GM12892 (cell line): ENCODE data around the gene SLC25A13.
A peak's percentile ranks its signal among the peaks of the same experiment; 100 is the strongest.

Experiments used
- DNase-seq: peaks from one replicate; pipeline ENCODE4 v3.0.0; 2011; ENCODE audit not compliant: insufficient read length
- FAIRE-seq: peaks from 2 replicates; lab custom pipeline; 2011; peaks lifted over from hg19 to GRCh38; lab: Jason Lieb, UNC
- POLR2A ChIP-seq: IDR thresholded peaks from 2 replicates; pipeline ENCODE4 v1.6.1; 2011; ENCODE audit warnings: low read depth, low read length, control low read depth
- POLR2AphosphoS5 ChIP-seq: IDR thresholded peaks from 2 replicates; pipeline ENCODE4 v1.6.1; 2011; ENCODE audit warnings: low read depth, low read length, control low read depth
- TAF1 ChIP-seq: IDR thresholded peaks from 2 replicates; pipeline ENCODE4 v1.6.1; 2011; ENCODE audit warnings: low read depth, mild to moderate bottlenecking, control low read depth, low read length, borderline replicate concordance

SLC25A13 gene

GRCh38 chr7:96321031-96321657 lies 754 bp downstream of the SLC25A13 start:
- DNase-seq (no peak), FAIRE-seq (peak; percentile 21)
- TF ChIP-seq POLR2AphosphoS5 (peak; percentile 78), POLR2A (0 out of 2 replicates have a peak, but pooled peaks have one; percentile 77), TAF1 (0 out of 2 replicates have a peak, but pooled peaks have one; percentile 9)

GRCh38 chr7:96320442-96320841 lies 1.5 kb downstream of the SLC25A13 start:
- TF ChIP-seq TAF1, result no peak
- TF ChIP-seq POLR2A, result no peak
- TF ChIP-seq POLR2AphosphoS5, result no peak

GRCh38 chr7:96319439-96319838 lies 2.5 kb downstream of the SLC25A13 start:
- FAIRE-seq (no peak), DNase-seq (no peak)
- no peak for TF ChIP-seq TAF1
- TF ChIP-seq POLR2A, result no peak
- TF ChIP-seq POLR2AphosphoS5, result no peak

More at GRCh38 chr7:96320442-96320841, 1.5 kb downstream of the SLC25A13 start:
- FAIRE-seq, result no peak
- DNase-seq, result peak; percentile 19

- no peak for TF ChIP-seq TAF1
- TF ChIP-seq POLR2AphosphoS5, result no peak
- no peak for TF ChIP-seq POLR2A
- no peak for FAIRE-seq
Measured at GRCh38 chr7:96316949-96317348, 4.9 kb downstream of the SLC25A13 start.

GRCh38 chr7:96315125-96315512 lies 6.8 kb downstream of the SLC25A13 start:
- DNase-seq (no peak), FAIRE-seq (no peak)
- TF ChIP-seq POLR2A, result no peak
- TF ChIP-seq POLR2AphosphoS5, result no peak
- no peak for TF ChIP-seq TAF1

More at GRCh38 chr7:96316949-96317348, 4.9 kb downstream of the SLC25A13 start:
- DNase-seq, result no peak

- FAIRE-seq (no peak), DNase-seq (no peak)
- TF ChIP-seq POLR2AphosphoS5, result no peak
Measured at GRCh38 chr7:96314402-96315124, 7.3 kb downstream of the SLC25A13 start.

GRCh38 chr7:96313940-96314339 lies 8.0 kb downstream of the SLC25A13 start:
- DNase-seq (no peak), FAIRE-seq (no peak)
- TF ChIP-seq POLR2A (no peak), POLR2AphosphoS5 (no peak), TAF1 (no peak)

GRCh38 chr7:96312502-96312901 lies 9.4 kb downstream of the SLC25A13 start:
- TF ChIP-seq POLR2A, result no peak
- TF ChIP-seq POLR2AphosphoS5, result no peak
- TF ChIP-seq TAF1, result no peak
- no peak for FAIRE-seq

GRCh38 chr7:96311967-96312366 lies 9.9 kb downstream of the SLC25A13 start:
- TF ChIP-seq POLR2AphosphoS5 (no peak), POLR2A (no peak)
- no peak for DNase-seq
- FAIRE-seq, result no peak

More at GRCh38 chr7:96312502-96312901, 9.4 kb downstream of the SLC25A13 start:
- no peak for DNase-seq

GRCh38 chr7:96310110-96310509 lies 11.8 kb downstream of the SLC25A13 start:
- FAIRE-seq (no peak), DNase-seq (no peak)
- no peak for TF ChIP-seq TAF1
- TF ChIP-seq POLR2AphosphoS5, result no peak
- no peak for TF ChIP-seq POLR2A

GRCh38 chr7:96308950-96309263 lies 13.0 kb downstream of the SLC25A13 start:
- TF ChIP-seq POLR2A (no peak), POLR2AphosphoS5 (no peak), TAF1 (no peak)
- FAIRE-seq (no peak), DNase-seq (no peak)

GRCh38 chr7:96308253-96308949 lies 13.5 kb downstream of the SLC25A13 start:
- FAIRE-seq (no peak), DNase-seq (no peak)
- TF ChIP-seq TAF1, result no peak
- TF ChIP-seq POLR2AphosphoS5, result no peak
- TF ChIP-seq POLR2A, result no peak
